ENCODE results near the gene INF2. TPM values are rescaled to one million over a fixed set of nuclear protein-coding genes. Genes with fewer than 3 reads are reported as not detected.

Gene INF2
- 10 to 100 TPM; 47.5 to 98.2 (median 71.4) TPM for total RNA-seq
- long read RNA-seq, partial matches to known transcripts = 3 of 3 reads
- long read RNA-seq, other reads (novel, unspliced or antisense) = 0 of 3 reads

DNA sequence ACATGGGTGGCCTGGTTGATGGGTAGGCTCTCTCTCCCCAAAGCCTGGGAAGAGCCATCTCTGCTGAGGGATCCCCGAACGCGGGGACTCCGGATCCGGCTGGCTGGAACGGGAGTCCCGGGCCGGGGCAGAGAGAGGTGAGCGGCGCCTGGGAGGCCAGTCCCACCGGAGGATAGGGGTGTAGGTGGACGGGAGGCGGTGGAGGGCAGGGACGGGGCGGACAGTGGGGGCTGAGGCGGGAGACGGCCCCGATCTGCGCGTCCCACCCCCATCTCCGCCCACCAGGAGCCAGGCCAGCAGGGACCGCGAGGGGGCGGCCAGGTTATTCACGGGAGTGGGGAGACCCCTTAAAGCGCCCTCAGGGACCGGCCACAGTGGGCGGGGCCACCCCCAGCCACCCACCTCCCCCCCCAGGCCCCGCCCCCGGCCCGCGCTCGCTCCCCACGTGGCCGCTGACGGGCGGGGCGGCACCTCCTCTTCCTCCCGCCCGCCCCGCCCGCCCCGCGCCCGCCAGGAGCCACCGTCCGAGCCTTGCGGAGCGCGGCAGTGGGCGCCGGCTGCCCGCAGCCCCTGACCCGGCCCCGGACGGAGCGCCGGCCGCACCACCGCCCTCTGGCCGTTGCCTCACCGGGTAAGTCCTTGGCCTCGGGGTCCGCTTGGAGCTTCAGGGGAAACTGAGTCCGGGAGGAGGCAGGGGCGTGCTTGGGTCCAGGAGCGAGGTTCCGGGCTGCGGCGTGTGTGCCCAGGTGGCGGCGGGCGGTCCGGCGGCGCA is at the start of gene INF2:
Gene INF2 (plus strand): TSS at position 510 of the 772 bp plus-strand sequence. CDS start 11,748 bp downstream, outside the sequence.
- TF ChIP-seq, protein P1, sequence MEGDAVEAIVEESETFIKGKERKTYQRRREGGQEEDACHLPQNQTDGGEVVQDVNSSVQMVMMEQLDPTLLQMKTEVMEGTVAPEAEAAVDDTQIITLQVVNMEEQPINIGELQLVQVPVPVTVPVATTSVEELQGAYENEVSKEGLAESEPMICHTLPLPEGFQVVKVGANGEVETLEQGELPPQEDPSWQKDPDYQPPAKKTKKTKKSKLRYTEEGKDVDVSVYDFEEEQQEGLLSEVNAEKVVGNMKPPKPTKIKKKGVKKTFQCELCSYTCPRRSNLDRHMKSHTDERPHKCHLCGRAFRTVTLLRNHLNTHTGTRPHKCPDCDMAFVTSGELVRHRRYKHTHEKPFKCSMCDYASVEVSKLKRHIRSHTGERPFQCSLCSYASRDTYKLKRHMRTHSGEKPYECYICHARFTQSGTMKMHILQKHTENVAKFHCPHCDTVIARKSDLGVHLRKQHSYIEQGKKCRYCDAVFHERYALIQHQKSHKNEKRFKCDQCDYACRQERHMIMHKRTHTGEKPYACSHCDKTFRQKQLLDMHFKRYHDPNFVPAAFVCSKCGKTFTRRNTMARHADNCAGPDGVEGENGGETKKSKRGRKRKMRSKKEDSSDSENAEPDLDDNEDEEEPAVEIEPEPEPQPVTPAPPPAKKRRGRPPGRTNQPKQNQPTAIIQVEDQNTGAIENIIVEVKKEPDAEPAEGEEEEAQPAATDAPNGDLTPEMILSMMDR (IDR thresholded peaks at IDR 0.05) = peak in 2 of 4 donors; percentile 2 to 6
- peak; percentile 72 for TF ChIP-seq POLR2A (IDR thresholded peaks at IDR 0.05)
- Histone ChIP-seq H3K4me3 (peak within 1 kb of the TSS; percentile 77 to 96 (median 94)), H3K4me1 (peaks cover 0 to 56% (median 30%) of the 10 kb centered on the region in 4 donors), H3K9me3 (no peaks in the 10 kb centered on the region), H3K27ac (peak within 1 kb of the TSS; percentile 70 to 89 (median 78)), H3K27me3 (no peaks in the 10 kb centered on the region), H3K36me3 (no peaks in the 10 kb centered on the region)
- ATAC-seq = peak; percentile 52 to 71 (median 65)
- 0% methylated on average over 1 of the region's 76 CpGs for WGBS (ENCODE audit: insufficient coverage, low coverage, low lambda C conversion rate, missing lambda C conversion rate)
- peak; percentile 80 to 83 (median 81) for DNase-seq
- intact Hi-C loops (cut with DNase I) = no loop called here

DNA sequence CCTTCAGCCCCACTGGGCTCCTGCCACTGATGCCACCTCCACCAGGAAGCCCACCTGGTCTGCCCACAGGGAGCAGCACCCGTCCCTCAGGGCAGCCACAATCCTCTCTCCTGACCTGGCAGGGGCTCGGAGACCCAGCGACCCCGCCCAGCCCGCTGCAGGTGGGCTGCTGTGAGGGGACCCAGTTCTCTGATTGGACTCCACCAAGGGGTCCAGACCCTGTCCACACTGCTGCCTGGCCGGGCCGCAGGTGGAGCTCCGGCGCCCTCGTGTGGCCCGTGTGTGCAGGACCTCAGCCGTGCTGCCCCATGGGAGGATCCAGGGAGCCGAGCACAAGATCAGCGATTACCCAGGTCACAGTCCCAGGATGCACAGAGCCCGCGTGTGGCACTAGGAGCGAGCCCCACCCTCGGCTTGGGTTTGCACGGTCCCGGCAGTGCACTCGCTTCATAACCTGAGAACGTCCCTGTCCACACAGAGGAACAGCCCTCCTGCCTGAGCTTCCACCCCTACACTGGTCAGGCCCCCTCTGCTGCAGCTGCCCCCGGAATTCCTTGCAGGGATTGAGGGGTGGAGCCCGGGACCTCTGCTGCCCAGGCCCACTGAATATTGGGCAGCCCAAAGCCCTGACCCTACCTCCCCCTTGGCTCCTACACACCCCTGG is 49.4 kb upstream of the INF2 start:
- no peak overlapping the region for H3K4me3 ChIP-seq
- H3K9me3 ChIP-seq = no peaks in the 10 kb centered on the region
- H3K27ac ChIP-seq = no peak overlapping the region
- peak; percentile 86 to 92 (median 88) for ATAC-seq
- H3K4me1 ChIP-seq = peaks cover 0 to 9% (median 3%) of the 10 kb centered on the region in 4 donors
- H3K36me3 ChIP-seq = no peaks in the 10 kb centered on the region
- intact Hi-C loops (cut with DNase I) = loop anchor here (5.0 to 10.0 kb wide), 2 partner anchors 505 to 508 kb away; partner anchors contain the start of gene KIF26A (in 1 of the 2)
- no peak for TF ChIP-seq POLR2A (IDR thresholded peaks at IDR 0.05)
- TF ChIP-seq, protein P1 (IDR thresholded peaks at IDR 0.05) = peak; percentile 84 to 99 (median 95)
- H3K27me3 ChIP-seq = no peaks in the 10 kb centered on the region
- DNase-seq = peak; percentile 71 to 78 (median 74)
- WGBS (ENCODE audit: insufficient coverage, low coverage, low lambda C conversion rate, missing lambda C conversion rate) = 5% methylated on average over 4 of the region's 24 CpGs

DNA sequence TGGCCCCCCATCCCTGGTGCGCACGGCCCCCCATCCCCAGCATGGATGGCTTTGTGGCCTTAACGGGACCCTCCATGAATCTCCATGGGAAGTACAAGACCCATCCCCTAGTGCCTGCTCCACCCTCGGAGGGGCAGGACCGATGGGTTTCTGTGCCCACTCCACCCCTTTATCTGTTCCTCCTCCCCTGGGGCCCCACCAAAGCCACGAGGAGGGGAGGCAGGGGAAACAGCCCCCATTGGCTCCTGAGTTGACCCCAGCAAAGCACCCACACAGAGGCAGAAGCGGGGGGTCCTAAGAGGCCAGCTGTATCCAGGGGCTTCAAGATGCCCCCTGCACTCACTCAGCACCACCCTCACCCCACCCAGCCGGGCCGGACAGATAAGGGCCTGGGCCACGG is 48.7 kb upstream of the INF2 start:
- no peak overlapping the region for H3K27ac ChIP-seq
- DNase-seq = peak in 1 of 3 donors; percentile 44
- H3K4me1 ChIP-seq = peaks cover 0 to 9% (median 3%) of the 10 kb centered on the region in 4 donors
- H3K36me3 ChIP-seq = no peaks in the 10 kb centered on the region
- H3K4me3 ChIP-seq = no peak overlapping the region
- intact Hi-C loops (cut with DNase I) = loop anchor here in 1 of 2 donors (10.0 kb wide), 1 partner anchor 506 kb away; the partner anchor contains the start of gene KIF26A
- H3K9me3 ChIP-seq = no peaks in the 10 kb centered on the region
- ATAC-seq = no peak
- no peak for TF ChIP-seq POLR2A (IDR thresholded peaks at IDR 0.05)
- TF ChIP-seq, protein P1 (IDR thresholded peaks at IDR 0.05) = no peak
- WGBS (ENCODE audit: insufficient coverage, low coverage, low lambda C conversion rate, missing lambda C conversion rate) = 17% methylated on average over 1 of the region's 10 CpGs
- no peaks in the 10 kb centered on the region for H3K27me3 ChIP-seq

DNA sequence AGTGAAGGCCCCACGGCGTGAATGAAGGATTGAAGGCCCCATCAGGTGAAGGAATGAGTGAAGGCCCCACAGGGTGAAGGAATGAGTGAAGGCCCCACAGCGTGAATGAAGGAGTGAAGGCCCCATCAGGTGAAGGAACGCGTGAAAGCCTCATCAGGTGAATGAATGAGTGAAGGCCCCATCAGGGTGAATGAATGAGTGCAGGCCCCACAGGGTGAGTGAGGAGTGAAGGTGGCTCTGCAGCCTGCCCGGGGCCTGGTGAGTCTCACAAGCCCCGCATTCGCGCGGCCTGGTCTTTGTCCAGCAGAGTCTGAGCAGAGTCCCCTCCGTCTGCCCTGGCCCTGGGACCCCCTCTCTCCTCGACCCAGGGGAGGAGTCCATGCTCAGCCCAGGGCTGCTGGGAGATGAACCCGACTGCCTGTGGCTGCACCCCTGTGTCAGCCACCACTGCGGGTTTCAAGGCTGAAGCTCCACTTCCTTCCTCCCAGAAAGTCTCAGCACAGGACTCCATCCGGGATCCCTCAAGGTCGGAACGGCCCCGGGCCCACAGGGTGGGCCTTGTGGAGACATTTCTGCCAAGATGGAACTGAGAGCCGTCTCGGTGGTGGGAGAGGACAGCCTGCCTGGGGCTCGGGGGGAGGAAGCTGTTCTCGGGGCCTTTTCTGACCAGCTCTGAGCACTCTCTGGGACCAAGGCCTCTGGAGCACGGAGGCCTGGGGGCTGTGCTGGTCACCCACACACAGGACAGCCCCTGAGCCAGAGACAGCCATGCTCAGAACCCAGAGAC is 47.5 kb upstream of the INF2 start:
- TF ChIP-seq POLR2A (IDR thresholded peaks at IDR 0.05) = no peak
- TF ChIP-seq, protein P1 (IDR thresholded peaks at IDR 0.05) = no peak
- Histone ChIP-seq H3K36me3 (no peaks in the 10 kb centered on the region), H3K9me3 (no peaks in the 10 kb centered on the region), H3K4me3 (no peak overlapping the region), H3K4me1 (peaks cover 0 to 9% (median 3%) of the 10 kb centered on the region in 4 donors), H3K27ac (no peak overlapping the region), H3K27me3 (no peaks in the 10 kb centered on the region)
- WGBS (ENCODE audit: insufficient coverage, low coverage, low lambda C conversion rate, missing lambda C conversion rate) = 51% methylated on average over 9 of the region's 23 CpGs
- ATAC-seq (peak; percentile 4 to 22 (median 14)), DNase-seq (peak in 2 of 3 donors; percentile 28 to 46)
- intact Hi-C loops (cut with DNase I) = loop anchor here in 1 of 2 donors (10.0 kb wide), 1 partner anchor 507 kb away; the partner anchor contains the start of gene KIF26A

All from right lobe of liver (tissue), 6 donors.